Mammary epithelial cell (primary cell): ENCODE measurements around the gene NF1.

Experiments
- EZH2 ChIP-seq: IDR thresholded peaks from 2 replicates; pipeline ENCODE4 v1.6.1; 2012; ENCODE audit warnings: low read length, inconsistent platforms, borderline replicate concordance
- TF ChIP-seq, protein P1 (sequence below), 2 donors: IDR thresholded peaks in 1 of 2; conservative IDR thresholded peaks in 1 of 2; 2 replicates each; pipeline ENCODE4 v1.5.1; 2011 to 2012; ENCODE audit warnings: inconsistent platforms in 2 of 2, low read length in 2 of 2, mild to moderate bottlenecking in 2 of 2, control low read depth in 1 of 2, low read depth in 1 of 2; ENCODE audit not compliant: insufficient read depth in 1 of 2; ENCODE audit errors: extremely low read depth in 1 of 2

DNA sequence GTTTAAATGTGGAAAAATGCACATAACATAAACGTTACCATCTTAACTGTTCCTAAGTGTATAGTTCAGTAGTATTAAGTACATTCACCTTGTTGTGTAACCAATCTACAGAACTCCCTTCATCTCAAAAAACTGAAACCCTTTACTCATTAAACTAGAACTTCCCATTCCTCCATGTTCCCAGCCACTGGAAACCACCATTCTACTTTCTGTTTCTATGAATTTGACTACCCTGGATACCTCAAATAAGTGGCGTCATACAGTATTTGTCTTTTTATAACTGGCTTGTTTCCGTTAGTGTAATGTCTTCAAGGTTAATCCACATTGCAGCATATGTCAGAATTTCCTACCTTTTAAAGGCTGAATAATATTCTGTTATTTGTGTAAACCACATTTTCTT lies 38.2 kb downstream of the NF1 start:
- TF ChIP-seq, protein P1, sequence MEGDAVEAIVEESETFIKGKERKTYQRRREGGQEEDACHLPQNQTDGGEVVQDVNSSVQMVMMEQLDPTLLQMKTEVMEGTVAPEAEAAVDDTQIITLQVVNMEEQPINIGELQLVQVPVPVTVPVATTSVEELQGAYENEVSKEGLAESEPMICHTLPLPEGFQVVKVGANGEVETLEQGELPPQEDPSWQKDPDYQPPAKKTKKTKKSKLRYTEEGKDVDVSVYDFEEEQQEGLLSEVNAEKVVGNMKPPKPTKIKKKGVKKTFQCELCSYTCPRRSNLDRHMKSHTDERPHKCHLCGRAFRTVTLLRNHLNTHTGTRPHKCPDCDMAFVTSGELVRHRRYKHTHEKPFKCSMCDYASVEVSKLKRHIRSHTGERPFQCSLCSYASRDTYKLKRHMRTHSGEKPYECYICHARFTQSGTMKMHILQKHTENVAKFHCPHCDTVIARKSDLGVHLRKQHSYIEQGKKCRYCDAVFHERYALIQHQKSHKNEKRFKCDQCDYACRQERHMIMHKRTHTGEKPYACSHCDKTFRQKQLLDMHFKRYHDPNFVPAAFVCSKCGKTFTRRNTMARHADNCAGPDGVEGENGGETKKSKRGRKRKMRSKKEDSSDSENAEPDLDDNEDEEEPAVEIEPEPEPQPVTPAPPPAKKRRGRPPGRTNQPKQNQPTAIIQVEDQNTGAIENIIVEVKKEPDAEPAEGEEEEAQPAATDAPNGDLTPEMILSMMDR (conservative IDR thresholded peaks at IDR 0.05 in 1 of 2, IDR thresholded peaks at IDR 0.05 in 1 of 2; ENCODE audit: extremely low read depth in 1 of 2, insufficient read depth in 1 of 2, low read depth in 1 of 2, low read length in 2 of 2) = no peak
- TF ChIP-seq EZH2 = no peak
